Activated T-helper 9 cell treated with anti-CD3 and anti-CD28 coated beads, Interleukin-2, amount 50 U/mL, for 16 hours (primary cell): ENCODE results near the gene CDC37L1.
A peak's percentile ranks its signal among the peaks of the same experiment; 100 is the strongest.
"Not testable (repeated sequence)": the region's sequence is repeated elsewhere in the genome, so short reads cannot be mapped to it uniquely, and the experiment has no call there.

ENCODE experiments used
- DNase-seq: peaks from one replicate; pipeline ENCODE4 v3.0.0-alpha.2; 2020; ENCODE audit warnings: low read depth

The CDC37L1 gene

GRCh38 chr9:4679268-4680172, at the start of gene CDC37L1:
Gene CDC37L1 (plus strand): TSS chr9:4679569. CDS start chr9:4679768, 199 bp downstream.
- peak; percentile 98 for DNase-seq

GRCh38 chr9:4630836-4631235, 48.5 kb upstream of the CDC37L1 start:
- no peak for DNase-seq

- DNase-seq: no peak
Measured at GRCh38 chr9:4638968-4639367, 40.4 kb upstream of the CDC37L1 start.

GRCh38 chr9:4639420-4639819, 39.9 kb upstream of the CDC37L1 start:
- DNase-seq: no peak

- no peak for DNase-seq
Measured at GRCh38 chr9:4640027-4640426, 39.3 kb upstream of the CDC37L1 start.

GRCh38 chr9:4642351-4642750, 37.0 kb upstream of the CDC37L1 start:
- no peak for DNase-seq

GRCh38 chr9:4654084-4654483, 25.3 kb upstream of the CDC37L1 start:
- DNase-seq: no peak

GRCh38 chr9:4654538-4654937, 24.8 kb upstream of the CDC37L1 start:
- DNase-seq: no peak

GRCh38 chr9:4656196-4656595, 23.2 kb upstream of the CDC37L1 start:
- not testable (repeated sequence) for DNase-seq

GRCh38 chr9:4656621-4657020, 22.7 kb upstream of the CDC37L1 start:
- no peak for DNase-seq

GRCh38 chr9:4657426-4658159, 21.8 kb upstream of the CDC37L1 start:
- DNase-seq: no peak

GRCh38 chr9:4660665-4661064, 18.7 kb upstream of the CDC37L1 start:
- DNase-seq: not testable (repeated sequence)

GRCh38 chr9:4661165-4661564, 18.2 kb upstream of the CDC37L1 start:
- DNase-seq: no peak

GRCh38 chr9:4661611-4662010, 17.8 kb upstream of the CDC37L1 start:
- DNase-seq: no peak

GRCh38 chr9:4662108-4662988, 17.0 kb upstream of the CDC37L1 start, which contains the start of gene PLPP6:
Gene PLPP6 (plus strand): TSS chr9:4662294. CDS start chr9:4662376, 82 bp downstream.
- peak; percentile 63 for DNase-seq

- no peak for DNase-seq
Measured at GRCh38 chr9:4662989-4663792, 16.2 kb upstream of the CDC37L1 start.

- no peak for DNase-seq
Measured at GRCh38 chr9:4663956-4664355, 15.4 kb upstream of the CDC37L1 start.

GRCh38 chr9:4665357-4665756, 14.0 kb upstream of the CDC37L1 start:
- DNase-seq: no peak

GRCh38 chr9:4666042-4666699, 13.2 kb upstream of the CDC37L1 start, which contains the start of gene SPATA6L:
Gene SPATA6L (minus strand): TSS chr9:4666480. CDS start chr9:4666250, 230 bp downstream.
- DNase-seq: peak; percentile 25

GRCh38 chr9:4667681-4668080, 11.7 kb upstream of the CDC37L1 start:
- no peak for DNase-seq
